Measurements from ENCODE around the gene C1orf116.

Gene C1orf116

DNA sequence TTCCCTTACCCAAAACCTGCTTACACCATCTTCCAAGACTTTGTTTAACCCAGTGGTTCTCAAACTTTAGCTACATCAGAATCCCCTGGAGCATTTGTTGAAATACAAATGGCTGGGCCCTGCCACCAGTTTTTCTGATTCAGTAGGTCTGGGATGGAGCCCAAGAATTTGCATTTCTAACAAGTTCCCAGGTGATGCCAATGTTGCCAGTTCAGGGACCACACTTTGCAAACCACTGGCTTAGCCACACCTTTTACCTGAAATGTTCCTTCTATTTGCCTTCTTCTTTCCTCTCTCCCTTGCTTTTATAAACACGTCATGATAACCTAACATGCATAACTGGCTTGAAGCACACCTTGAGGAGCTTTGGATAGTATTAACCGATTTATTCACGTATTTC is 46.2 kb downstream of the C1orf116 start:
- H2BK120ac ChIP-seq (ENCODE audit: insufficient read depth, low read length, poor library complexity): no peak overlapping the region
- H3K4me3 ChIP-seq (ENCODE audit: low read depth, low read length): no peak overlapping the region
- WGBS (ENCODE audit: extremely low coverage, insufficient coverage, insufficient read length): 100% methylated on average over 1 of the region's 3 CpGs
- no peak overlapping the region for H3K4ac ChIP-seq (ENCODE audit: low read depth, low read length)
- H2AFZ ChIP-seq (ENCODE audit: insufficient read depth, low read length, poor library complexity): no peak overlapping the region
- no peaks in the 10 kb centered on the region for H3K4me1 ChIP-seq (ENCODE audit: control insufficient read depth in 1 of 2, insufficient read depth in 2 of 2, low read length in 2 of 2)
- no peak overlapping the region for H2BK12ac ChIP-seq (ENCODE audit: low read length)
- no peak overlapping the region for H4K91ac ChIP-seq (ENCODE audit: low read depth, low read length)
- no peaks in the 10 kb centered on the region for H3K79me1 ChIP-seq (ENCODE audit: low read length)
- no peak overlapping the region for H3K14ac ChIP-seq (ENCODE audit: low read length)
- H3K23ac ChIP-seq (ENCODE audit: low read length): no peak overlapping the region
- H3K27ac ChIP-seq (ENCODE audit: low read depth, low read length): no peak overlapping the region
- H3K79me2 ChIP-seq (ENCODE audit: control insufficient read depth, insufficient read depth, low read length, poor library complexity): no peaks in the 10 kb centered on the region
- H3K9ac ChIP-seq (ENCODE audit: low read length): no peak overlapping the region
- H4K12ac ChIP-seq (ENCODE audit: low read depth, low read length): no peak overlapping the region
- H4K8ac ChIP-seq (ENCODE audit: low read depth, low read length): no peak overlapping the region
- no peak overlapping the region for H2BK5ac ChIP-seq (ENCODE audit: low read depth, low read length, poor library complexity)
- no peak overlapping the region for H2AK5ac ChIP-seq (ENCODE audit: low read length)
- DNase-seq: no peak
- H3K18ac ChIP-seq (ENCODE audit: low read length): no peak overlapping the region
- no peaks in the 10 kb centered on the region for H3K9me3 ChIP-seq (ENCODE audit: insufficient read depth, low read depth, low read length)
- no peaks in the 10 kb centered on the region for H3K36me3 ChIP-seq (ENCODE audit: control insufficient read depth in 1 of 2, insufficient read depth in 2 of 2, low read length in 2 of 2)
- no peak overlapping the region for H3K4me2 ChIP-seq (ENCODE audit: low read length)
- H3K27me3 ChIP-seq (ENCODE audit: insufficient read depth, low read length): no peaks in the 10 kb centered on the region

DNA sequence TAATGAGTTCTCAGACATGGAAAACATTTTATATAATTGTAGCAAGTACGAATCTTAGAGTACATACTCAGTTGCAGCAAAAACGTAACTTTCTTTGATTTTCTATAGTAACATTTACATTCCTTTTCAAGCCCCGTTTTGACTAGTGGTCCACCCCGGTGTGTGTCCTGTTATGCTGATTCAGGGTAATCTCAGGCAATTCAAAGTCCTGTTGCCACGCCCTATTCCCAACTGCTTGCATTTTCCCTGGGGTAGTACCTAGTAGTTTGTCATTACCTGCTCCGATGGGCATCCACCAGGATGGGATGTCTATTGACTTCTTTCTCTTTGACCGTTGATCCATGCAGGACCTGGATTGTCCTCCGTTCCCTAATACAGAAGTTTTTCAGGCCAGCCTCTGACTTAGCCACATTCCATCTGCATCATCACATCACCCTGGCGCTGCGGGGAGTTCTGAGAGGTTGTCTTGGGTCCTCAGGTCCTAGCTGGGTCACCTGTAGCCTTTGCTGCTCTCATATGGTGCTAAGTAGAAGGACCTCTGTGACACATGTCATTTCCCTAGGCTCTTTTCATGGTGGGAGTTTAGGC is 47.3 kb downstream of the C1orf116 start:
- Histone ChIP-seq H3K36me3 (ENCODE audit: control insufficient read depth in 1 of 2, insufficient read depth in 2 of 2, low read length in 2 of 2) (no peaks in the 10 kb centered on the region), H3K18ac (ENCODE audit: low read length) (no peak overlapping the region), H3K4me3 (ENCODE audit: low read depth, low read length) (no peak overlapping the region), H3K27ac (ENCODE audit: low read depth, low read length) (no peak overlapping the region), H3K14ac (ENCODE audit: low read length) (no peak overlapping the region), H3K9me3 (ENCODE audit: insufficient read depth, low read depth, low read length) (no peaks in the 10 kb centered on the region), H2BK5ac (ENCODE audit: low read depth, low read length, poor library complexity) (no peak overlapping the region), H3K79me1 (ENCODE audit: low read length) (no peaks in the 10 kb centered on the region), H2AFZ (ENCODE audit: insufficient read depth, low read length, poor library complexity) (no peak overlapping the region), H3K9ac (ENCODE audit: low read length) (no peak overlapping the region), H4K8ac (ENCODE audit: low read depth, low read length) (no peak overlapping the region), H3K4ac (ENCODE audit: low read depth, low read length) (no peak overlapping the region), H2BK120ac (ENCODE audit: insufficient read depth, low read length, poor library complexity) (no peak overlapping the region), H3K4me1 (ENCODE audit: control insufficient read depth in 1 of 2, insufficient read depth in 2 of 2, low read length in 2 of 2) (no peaks in the 10 kb centered on the region), H4K12ac (ENCODE audit: low read depth, low read length) (no peak overlapping the region), H3K4me2 (ENCODE audit: low read length) (no peak overlapping the region), H4K91ac (ENCODE audit: low read depth, low read length) (no peak overlapping the region), H3K23ac (ENCODE audit: low read length) (no peak overlapping the region), H2AK5ac (ENCODE audit: low read length) (no peak overlapping the region), H3K79me2 (ENCODE audit: control insufficient read depth, insufficient read depth, low read length, poor library complexity) (no peaks in the 10 kb centered on the region), H3K27me3 (ENCODE audit: insufficient read depth, low read length) (no peaks in the 10 kb centered on the region), H2BK12ac (ENCODE audit: low read length) (no peak overlapping the region)
- WGBS (ENCODE audit: extremely low coverage, insufficient coverage, insufficient read length): no CpG with 5 or more reads among the region's 10 CpGs
- DNase-seq: no peak

DNA sequence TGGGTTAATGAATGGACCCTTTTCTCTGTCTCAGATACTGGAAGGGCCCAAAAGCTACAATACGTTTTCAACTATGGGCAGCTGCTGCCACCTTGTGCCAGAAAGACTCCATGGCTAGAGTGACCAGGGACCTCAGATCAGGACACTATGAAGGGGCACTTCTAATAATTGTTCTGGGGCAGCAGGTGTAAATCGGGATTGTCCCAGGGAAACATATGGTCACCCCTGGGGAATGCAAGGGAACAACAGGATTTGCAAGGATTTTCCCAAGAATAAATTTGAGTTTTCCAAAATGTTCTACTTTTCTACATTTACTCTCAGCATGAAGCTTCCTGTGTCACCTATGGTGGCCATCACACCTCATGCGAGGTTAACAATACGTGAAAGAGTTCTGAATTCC is 50.3 kb downstream of the C1orf116 start:
- H4K91ac ChIP-seq (ENCODE audit: low read depth, low read length): no peak overlapping the region
- no peak overlapping the region for H2AFZ ChIP-seq (ENCODE audit: insufficient read depth, low read length, poor library complexity)
- H3K79me1 ChIP-seq (ENCODE audit: low read length): no peaks in the 10 kb centered on the region
- H3K4ac ChIP-seq (ENCODE audit: low read depth, low read length): no peak overlapping the region
- no peak overlapping the region for H2BK120ac ChIP-seq (ENCODE audit: insufficient read depth, low read length, poor library complexity)
- H2AK5ac ChIP-seq (ENCODE audit: low read length): no peak overlapping the region
- H3K9me3 ChIP-seq (ENCODE audit: insufficient read depth, low read depth, low read length): no peaks in the 10 kb centered on the region
- H3K27ac ChIP-seq (ENCODE audit: low read depth, low read length): no peak overlapping the region
- no peaks in the 10 kb centered on the region for H3K4me1 ChIP-seq (ENCODE audit: control insufficient read depth in 1 of 2, insufficient read depth in 2 of 2, low read length in 2 of 2)
- H3K36me3 ChIP-seq (ENCODE audit: control insufficient read depth in 1 of 2, insufficient read depth in 2 of 2, low read length in 2 of 2): no peaks in the 10 kb centered on the region
- no peaks in the 10 kb centered on the region for H3K27me3 ChIP-seq (ENCODE audit: insufficient read depth, low read length)
- H3K4me3 ChIP-seq (ENCODE audit: low read depth, low read length): no peak overlapping the region
- H2BK12ac ChIP-seq (ENCODE audit: low read length): no peak overlapping the region
- no peak overlapping the region for H3K14ac ChIP-seq (ENCODE audit: low read length)
- DNase-seq: peak; percentile 37 to 68
- H4K8ac ChIP-seq (ENCODE audit: low read depth, low read length): no peak overlapping the region
- no CpG with 5 or more reads among the region's 4 CpGs for WGBS (ENCODE audit: extremely low coverage, insufficient coverage, insufficient read length)
- no peak overlapping the region for H3K4me2 ChIP-seq (ENCODE audit: low read length)
- no peak overlapping the region for H3K9ac ChIP-seq (ENCODE audit: low read length)
- H2BK5ac ChIP-seq (ENCODE audit: low read depth, low read length, poor library complexity): no peak overlapping the region
- no peak overlapping the region for H3K23ac ChIP-seq (ENCODE audit: low read length)
- no peak overlapping the region for H3K18ac ChIP-seq (ENCODE audit: low read length)
- H3K79me2 ChIP-seq (ENCODE audit: control insufficient read depth, insufficient read depth, low read length, poor library complexity): no peaks in the 10 kb centered on the region
- no peak overlapping the region for H4K12ac ChIP-seq (ENCODE audit: low read depth, low read length)

DNA sequence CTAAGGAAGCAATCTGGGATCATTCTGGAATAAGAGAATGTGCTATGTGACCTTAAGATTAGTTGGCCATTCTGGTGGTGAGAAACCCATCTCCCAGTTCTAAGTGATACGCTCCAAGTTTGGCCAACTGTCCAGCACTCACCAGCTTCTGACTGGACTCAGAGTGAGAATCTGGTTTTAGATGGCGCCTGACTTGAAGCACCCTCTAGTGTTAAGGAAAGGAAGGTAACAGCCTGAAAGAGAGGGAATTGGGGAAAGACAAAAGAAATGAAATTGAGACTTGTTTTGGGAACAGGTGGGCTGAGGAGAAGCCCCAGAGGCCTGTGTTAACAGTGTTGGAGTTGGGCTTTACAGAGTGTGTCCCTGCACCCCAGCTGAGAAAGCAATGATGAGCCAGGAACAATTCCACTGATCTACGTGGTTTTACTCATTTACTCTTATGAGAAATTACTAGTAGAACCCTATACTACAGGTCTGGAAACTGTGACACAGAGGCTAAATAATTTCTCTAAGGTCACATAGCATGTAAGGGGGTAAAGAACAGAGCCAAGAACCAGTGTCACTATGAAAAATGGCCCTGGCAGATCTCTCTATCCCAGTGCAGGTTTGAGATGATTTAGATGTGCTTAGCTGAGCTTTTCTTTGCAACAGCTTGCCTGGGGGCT is 53.0 kb downstream of the C1orf116 start:
- Histone ChIP-seq H3K9ac (ENCODE audit: low read length) (no peak overlapping the region), H3K4me1 (ENCODE audit: control insufficient read depth in 1 of 2, insufficient read depth in 2 of 2, low read length in 2 of 2) (no peaks in the 10 kb centered on the region), H3K36me3 (ENCODE audit: control insufficient read depth in 1 of 2, insufficient read depth in 2 of 2, low read length in 2 of 2) (no peaks in the 10 kb centered on the region), H3K79me1 (ENCODE audit: low read length) (no peaks in the 10 kb centered on the region), H3K14ac (ENCODE audit: low read length) (no peak overlapping the region), H4K91ac (ENCODE audit: low read depth, low read length) (no peak overlapping the region), H2BK12ac (ENCODE audit: low read length) (no peak overlapping the region), H4K12ac (ENCODE audit: low read depth, low read length) (no peak overlapping the region), H3K9me3 (ENCODE audit: insufficient read depth, low read depth, low read length) (no peaks in the 10 kb centered on the region), H3K27ac (ENCODE audit: low read depth, low read length) (no peak overlapping the region), H3K4me3 (ENCODE audit: low read depth, low read length) (no peak overlapping the region), H2AK5ac (ENCODE audit: low read length) (no peak overlapping the region), H3K27me3 (ENCODE audit: insufficient read depth, low read length) (no peaks in the 10 kb centered on the region), H4K8ac (ENCODE audit: low read depth, low read length) (no peak overlapping the region), H2AFZ (ENCODE audit: insufficient read depth, low read length, poor library complexity) (no peak overlapping the region), H2BK120ac (ENCODE audit: insufficient read depth, low read length, poor library complexity) (no peak overlapping the region), H3K79me2 (ENCODE audit: control insufficient read depth, insufficient read depth, low read length, poor library complexity) (no peaks in the 10 kb centered on the region), H3K23ac (ENCODE audit: low read length) (no peak overlapping the region), H2BK5ac (ENCODE audit: low read depth, low read length, poor library complexity) (no peak overlapping the region), H3K4me2 (ENCODE audit: low read length) (no peak overlapping the region), H3K18ac (ENCODE audit: low read length) (no peak overlapping the region), H3K4ac (ENCODE audit: low read depth, low read length) (no peak overlapping the region)
- DNase-seq: peak in 1 of 2 donors; percentile 28
- WGBS (ENCODE audit: extremely low coverage, insufficient coverage, insufficient read length): no CpG with 5 or more reads among the region's 3 CpGs
